ENCODE data around the gene SERP1. TPM values are rescaled to one million over a fixed set of nuclear protein-coding genes. Genes with fewer than 3 reads are reported as not detected.

Gene SERP1
- total and polyA plus RNA-seq, 2 donors from 2014 or later, result 84.0 to 90.3 TPM

GRCh38 chr3:150557725-150558124, 11.4 kb upstream of the SERP1 start:
- Histone ChIP-seq H3K9me3 (ENCODE audit: control insufficient read depth in 2 of 3, insufficient read depth in 1 of 3, low read length in 3 of 3) (no peaks in the 10 kb centered on the region), H3K27me3 (ENCODE audit: control insufficient read depth, insufficient read depth, low read length) (no peaks in the 10 kb centered on the region), H3K4me1 (ENCODE audit: control insufficient read depth in 2 of 3, insufficient read depth in 2 of 3, low read depth in 1 of 3, low read length in 3 of 3) (no peaks in the 10 kb centered on the region), H3K9ac (ENCODE audit: low read length in 3 of 3) (no peak overlapping the region), H3K27ac (ENCODE audit: low read depth in 2 of 2, low read length in 2 of 2) (no peak overlapping the region), H3K4me3 (ENCODE audit: low read length in 3 of 3) (no peak overlapping the region), H3K36me3 (ENCODE audit: control insufficient read depth in 2 of 3, insufficient read depth in 3 of 3, low read length in 3 of 3) (peaks cover 3 to 24% (median 5%) of the 10 kb centered on the region in 3 donors)
- no peak for DNase-seq
- no peak for TF ChIP-seq CTCF (IDR thresholded peaks at IDR 0.05; ENCODE audit: borderline replicate concordance, extremely low read depth, insufficient read depth)
- intact Hi-C loops (cut with DNase I), result no loop called here
- no peak for FAIRE-seq

- no peaks in the 10 kb centered on the region for H3K9me3 ChIP-seq (ENCODE audit: control insufficient read depth in 2 of 3, insufficient read depth in 1 of 3, low read length in 3 of 3)
- DNase-seq, result no peak
- peaks cover 3 to 24% (median 5%) of the 10 kb centered on the region in 3 donors for H3K36me3 ChIP-seq (ENCODE audit: control insufficient read depth in 2 of 3, insufficient read depth in 3 of 3, low read length in 3 of 3)
- H3K4me1 ChIP-seq (ENCODE audit: control insufficient read depth in 2 of 3, insufficient read depth in 2 of 3, low read depth in 1 of 3, low read length in 3 of 3), result no peaks in the 10 kb centered on the region
- FAIRE-seq, result no peak
- no peak overlapping the region for H3K4me3 ChIP-seq (ENCODE audit: low read length in 3 of 3)
- no peak overlapping the region for H3K27ac ChIP-seq (ENCODE audit: low read depth in 2 of 2, low read length in 2 of 2)
- no peak overlapping the region for H3K9ac ChIP-seq (ENCODE audit: low read length in 3 of 3)
- H3K27me3 ChIP-seq (ENCODE audit: control insufficient read depth, insufficient read depth, low read length), result no peaks in the 10 kb centered on the region
- TF ChIP-seq CTCF (IDR thresholded peaks at IDR 0.05; ENCODE audit: borderline replicate concordance, extremely low read depth, insufficient read depth), result no peak
- intact Hi-C loops (cut with DNase I), result no loop called here
Measured at GRCh38 chr3:150556792-150557191, 10.5 kb upstream of the SERP1 start.

GRCh38 chr3:150555859-150556436, 9.7 kb upstream of the SERP1 start:
- Histone ChIP-seq H3K4me1 (ENCODE audit: control insufficient read depth in 2 of 3, insufficient read depth in 2 of 3, low read depth in 1 of 3, low read length in 3 of 3) (no peaks in the 10 kb centered on the region), H3K36me3 (ENCODE audit: control insufficient read depth in 2 of 3, insufficient read depth in 3 of 3, low read length in 3 of 3) (peaks cover 4 to 24% (median 5%) of the 10 kb centered on the region in 3 donors), H3K27me3 (ENCODE audit: control insufficient read depth, insufficient read depth, low read length) (no peaks in the 10 kb centered on the region), H3K4me3 (ENCODE audit: low read length in 3 of 3) (no peak overlapping the region), H3K9me3 (ENCODE audit: control insufficient read depth in 2 of 3, insufficient read depth in 1 of 3, low read length in 3 of 3) (no peaks in the 10 kb centered on the region), H3K9ac (ENCODE audit: low read length in 3 of 3) (no peak overlapping the region), H3K27ac (ENCODE audit: low read depth in 2 of 2, low read length in 2 of 2) (no peak overlapping the region)
- no peak for TF ChIP-seq CTCF (IDR thresholded peaks at IDR 0.05; ENCODE audit: borderline replicate concordance, extremely low read depth, insufficient read depth)
- DNase-seq, result no peak
- no peak for FAIRE-seq
- intact Hi-C loops (cut with DNase I), result no loop called here
